CD4-positive, alpha-beta T cell (primary cell): ENCODE data around the gene GALNT12. TPM values are rescaled to one million over a fixed set of nuclear protein-coding genes. Genes with fewer than 3 reads are reported as not detected.

Experiments used
- ATAC-seq: fragments of 200-7000 bp; cut with Tn5 transposase; one replicate; pipeline ENCODE4 v1.10.0; 2022; ENCODE audit warnings: mild to moderate bottlenecking; ENCODE audit not compliant: poor library complexity
- CTCF ChIA-PET: fragments of 350-600 bp; sonication (Branson Sonifier 250); formaldehyde crosslinking; loops from one replicate; lab custom pipeline; 2021; ENCODE audit warnings: antibody characterized with exemption, inconsistent platforms; lab: Charles Lee
- POLR2A ChIA-PET: fragments of 350-600 bp; sonication (Branson Sonifier 250); formaldehyde crosslinking; loops from one replicate; lab custom pipeline; 2021; ENCODE audit warnings: antibody characterized with exemption, inconsistent platforms; lab: Charles Lee
- DNase-seq, 14 experiments: peaks; one replicate each; pipeline ENCODE4 v3.0.0-alpha.2; 2013 to 2020; ENCODE audit warnings: mixed read lengths in 2 of 14
- H3K27ac ChIP-seq, 2 donors: one replicate each; pipeline versions ENCODE4 v1.5.1 to v1.7.0; 2013; ENCODE audit warnings: low read length in 2 of 2, low read depth in 1 of 2, mild to moderate bottlenecking in 1 of 2
- H3K27me3 ChIP-seq, 2 experiments: 1 replicate in 1 of 2; 2 replicates in 1 of 2; pipeline versions ENCODE4 v1.6.1 to v1.7.0; 2013; ENCODE audit warnings: low read length in 2 of 2, control low read depth in 1 of 2, mild to moderate bottlenecking in 1 of 2, moderate library complexity in 1 of 2; ENCODE audit not compliant: insufficient read depth in 2 of 2, control insufficient read depth in 1 of 2
- H3K36me3 ChIP-seq: one replicate; pipeline ENCODE4 v1.6.1; 2013; ENCODE audit warnings: low read length, control low read depth; ENCODE audit not compliant: insufficient read depth
- H3K4me1 ChIP-seq: one replicate; pipeline ENCODE4 v1.6.1; 2013; ENCODE audit warnings: low read length, control low read depth; ENCODE audit not compliant: insufficient read depth
- H3K4me3 ChIP-seq: one replicate; pipeline ENCODE4 v1.5.1; 2013; ENCODE audit warnings: mild to moderate bottlenecking, low read length, moderate library complexity
- H3K9me3 ChIP-seq, 2 experiments: 1 replicate in 1 of 2; 2 replicates in 1 of 2; pipeline versions ENCODE4 v1.6.1 to v1.7.0; 2013; ENCODE audit warnings: low read length in 2 of 2, mild to moderate bottlenecking in 2 of 2, control low read depth in 1 of 2, moderate library complexity in 1 of 2; ENCODE audit not compliant: control insufficient read depth in 1 of 2, insufficient read depth in 1 of 2
- H3K27ac Mint-ChIP-seq: one replicate; pipeline ENCODE4 v1.8.0; 2020; ENCODE audit warnings: mixed read lengths
- H3K27me3 Mint-ChIP-seq: one replicate; pipeline ENCODE4 v1.8.0; 2021; ENCODE audit warnings: mixed read lengths
- H3K36me3 Mint-ChIP-seq: one replicate; pipeline ENCODE4 v1.8.0; 2021; ENCODE audit warnings: low read depth, mixed read lengths
- H3K4me1 Mint-ChIP-seq: one replicate; pipeline ENCODE4 v1.8.0; 2021; ENCODE audit warnings: low read depth, mixed read lengths
- H3K4me3 Mint-ChIP-seq: one replicate; pipeline ENCODE4 v1.8.0; 2020; ENCODE audit warnings: mild to moderate bottlenecking, mixed read lengths
- H3K9me3 Mint-ChIP-seq: one replicate; pipeline ENCODE4 v1.8.0; 2020; ENCODE audit warnings: mixed read lengths
- CTCF ChIP-seq: fragments of 200-600 bp; IDR thresholded peaks from one replicate; pipeline ENCODE4 v1.8.0; 2022; ENCODE audit warnings: antibody characterized with exemption, mild to moderate bottlenecking
- intact Hi-C, 2 experiments: fragments of 100-400 bp; cut with DNase I in 1 of 2; cut with micrococcal nuclease in 1 of 2; formaldehyde crosslinking; loops; one replicate each; pipeline versions ENCODE4 v1.15.1 to v1.9.0; 2023 to 2025; cut with DNase I, micrococcal nuclease
- total RNA-seq, 174 experiments: library from RNA in 2 of 174; stranded (reverse) in 2 of 174; gene quantifications; one replicate each; pipeline ENCODE4 v1.2.3 and lab custom pipeline; 2021 to 2026

The GALNT12 gene
- total RNA-seq, 2 experiments from 2014 or later: 8.7 to 11.5 TPM

GRCh38 chr9:98884849-98885248 is 77.4 kb downstream of the GALNT12 start:
- H3K27me3 Mint-ChIP-seq: peaks cover 65% of the 10 kb centered on the region

GRCh38 chr9:98885575-98886295 is 78.3 kb downstream of the GALNT12 start:
- no peak for ATAC-seq
- H3K4me3 Mint-ChIP-seq: no peak overlapping the region
- ChIA-PET CTCF (no interaction called here), POLR2A (no interaction called here)
- no peak overlapping the region for H3K27ac ChIP-seq
- H3K4me3 ChIP-seq: no peak overlapping the region
- no peak for TF ChIP-seq CTCF
- H3K9me3 ChIP-seq: no peaks in the 10 kb centered on the region
- H3K4me1 Mint-ChIP-seq: no peaks in the 10 kb centered on the region
- H3K36me3 Mint-ChIP-seq: no peaks in the 10 kb centered on the region
- peaks cover 71% of the 10 kb centered on the region for H3K27me3 Mint-ChIP-seq
- no peak for DNase-seq
- H3K27ac Mint-ChIP-seq: no peak overlapping the region
- intact Hi-C loops: no loop called here
- H3K9me3 Mint-ChIP-seq: no peaks in the 10 kb centered on the region
- H3K27me3 ChIP-seq: peaks cover 12% of the 10 kb centered on the region in 2 experiments
- no peaks in the 10 kb centered on the region for H3K36me3 ChIP-seq
- no peaks in the 10 kb centered on the region for H3K4me1 ChIP-seq

More at GRCh38 chr9:98884849-98885248, 77.4 kb downstream of the GALNT12 start:
- Histone ChIP-seq H3K27me3 (peaks cover 12% of the 10 kb centered on the region in 2 experiments), H3K4me1 (no peaks in the 10 kb centered on the region), H3K4me3 (no peak overlapping the region), H3K36me3 (no peaks in the 10 kb centered on the region), H3K27ac (no peak overlapping the region), H3K9me3 (no peaks in the 10 kb centered on the region)
- TF ChIP-seq CTCF: no peak
- H3K36me3 Mint-ChIP-seq: no peaks in the 10 kb centered on the region
- no peak overlapping the region for H3K27ac Mint-ChIP-seq
- POLR2A ChIA-PET: no interaction called here
- H3K4me3 Mint-ChIP-seq: no peak overlapping the region
- H3K4me1 Mint-ChIP-seq: no peaks in the 10 kb centered on the region
- intact Hi-C loops: no loop called here
- no peaks in the 10 kb centered on the region for H3K9me3 Mint-ChIP-seq
- DNase-seq (no peak), ATAC-seq (no peak)
- CTCF ChIA-PET: no interaction called here

- no peak overlapping the region for H3K4me3 ChIP-seq
- Mint-ChIP-seq H3K36me3 (no peaks in the 10 kb centered on the region), H3K4me3 (no peak overlapping the region), H3K27me3 (peaks cover 68% of the 10 kb centered on the region), H3K27ac (no peak overlapping the region), H3K9me3 (no peaks in the 10 kb centered on the region), H3K4me1 (no peaks in the 10 kb centered on the region)
- H3K36me3 ChIP-seq: no peaks in the 10 kb centered on the region
- TF ChIP-seq CTCF: no peak
- DNase-seq (no peak), ATAC-seq (no peak)
- intact Hi-C loops: no loop called here
- H3K27me3 ChIP-seq: peaks cover 12% of the 10 kb centered on the region in 2 experiments
- H3K4me1 ChIP-seq: no peaks in the 10 kb centered on the region
- ChIA-PET POLR2A (no interaction called here), CTCF (no interaction called here)
- H3K27ac ChIP-seq: no peak overlapping the region
- no peaks in the 10 kb centered on the region for H3K9me3 ChIP-seq
Observed at GRCh38 chr9:98886691-98887229, 79.3 kb downstream of the GALNT12 start.
